Immature natural killer cell (primary cell): ENCODE results near the gene ATCAY. TPM values are rescaled to one million over a fixed set of nuclear protein-coding genes. Genes with fewer than 3 reads are reported as not detected.
A peak's percentile ranks its signal among the peaks of the same experiment; 100 is the strongest.

Experiments used
- DNase-seq, 3 donors: peaks; one replicate each; pipeline ENCODE4 v3.0.0; 2022; ENCODE audit warnings: mixed read lengths in 1 of 3
- H3K27ac Mint-ChIP-seq, 6 donors: one replicate each; pipeline ENCODE4 v1.8.0; 2020; ENCODE audit warnings: mixed read lengths in 6 of 6, mild to moderate bottlenecking in 5 of 6, inconsistent platforms in 4 of 6, moderate library complexity in 3 of 6
- H3K27me3 Mint-ChIP-seq, 3 donors: one replicate each; pipeline ENCODE4 v1.8.0; 2020 to 2021; ENCODE audit warnings: low read depth in 3 of 3, mild to moderate bottlenecking in 3 of 3, mixed read lengths in 3 of 3, moderate library complexity in 3 of 3, inconsistent platforms in 1 of 3
- H3K36me3 Mint-ChIP-seq, 3 donors: one replicate each; pipeline ENCODE4 v1.8.0; 2020; ENCODE audit warnings: mixed read lengths in 3 of 3, inconsistent platforms in 2 of 3, mild to moderate bottlenecking in 2 of 3
- H3K4me1 Mint-ChIP-seq, 2 donors: one replicate each; pipeline ENCODE4 v1.8.0; 2020; ENCODE audit warnings: inconsistent platforms in 2 of 2, mild to moderate bottlenecking in 2 of 2, mixed read lengths in 2 of 2, moderate library complexity in 1 of 2
- H3K4me3 Mint-ChIP-seq, 5 donors: one replicate each; pipeline ENCODE4 v1.8.0; 2020; ENCODE audit warnings: mild to moderate bottlenecking in 5 of 5, mixed read lengths in 5 of 5, inconsistent platforms in 3 of 5, moderate library complexity in 3 of 5
- H3K9me3 Mint-ChIP-seq, 6 donors: one replicate each; pipeline ENCODE4 v1.8.0; 2020; ENCODE audit warnings: mild to moderate bottlenecking in 6 of 6, mixed read lengths in 6 of 6, inconsistent platforms in 4 of 6, moderate library complexity in 3 of 6
- polyA plus RNA-seq, 3 donors: library from polyadenylated mRNA; unstranded; fragments of 300-500 nt; fragmentation: Illumina TruSeq; gene quantifications; one replicate each; pipeline ENCODE4 v1.2.3, GENCODE V29; 2021

ATCAY gene
- polyA plus RNA-seq, 3 donors from 2014 or later = not detected

DNA sequence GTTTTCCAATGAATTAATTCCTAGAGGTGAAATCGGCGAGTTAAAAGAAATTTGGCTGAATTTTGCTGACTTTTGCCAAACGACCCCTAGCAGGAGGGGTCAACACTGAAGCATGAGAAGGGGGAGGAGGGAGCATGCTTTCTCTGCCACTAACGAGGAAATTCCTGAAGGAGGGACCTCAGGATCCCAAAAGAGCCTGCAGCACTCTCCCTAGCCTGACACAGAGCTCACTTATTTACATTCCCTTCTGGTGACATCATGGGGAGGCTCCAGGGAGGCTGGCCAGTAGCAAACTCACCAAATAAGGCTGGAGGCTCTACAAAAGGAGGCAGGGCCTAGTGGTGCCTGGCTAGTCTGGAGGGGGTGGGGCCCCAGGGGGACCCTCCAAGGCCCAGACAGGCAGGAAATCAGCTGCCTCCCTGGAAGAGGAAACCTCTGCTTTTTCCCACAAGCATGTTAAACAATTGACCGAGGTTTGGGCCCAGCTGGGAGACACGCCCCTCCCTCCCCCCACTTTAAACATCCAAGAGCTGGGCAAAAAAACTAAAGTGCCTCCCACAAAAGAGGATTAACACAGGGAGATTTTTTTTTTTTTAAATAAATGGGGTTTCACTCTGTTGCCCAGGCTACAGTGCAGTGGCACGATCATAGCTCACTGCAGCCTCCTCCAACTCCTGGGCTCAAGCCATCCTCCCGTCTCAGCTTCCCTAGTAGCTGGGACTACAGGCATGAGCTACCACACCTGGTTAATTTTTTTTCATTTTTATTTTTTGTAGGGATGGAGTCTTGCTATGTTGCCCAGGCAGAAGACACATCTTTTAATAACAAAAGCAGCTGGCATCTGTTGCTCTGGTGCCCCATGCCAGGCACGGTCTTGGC is 88.3 kb downstream of the ATCAY start:
- peak overlapping the region in 2 of 6 donors; percentile 32 to 36 for H3K27ac Mint-ChIP-seq

DNA sequence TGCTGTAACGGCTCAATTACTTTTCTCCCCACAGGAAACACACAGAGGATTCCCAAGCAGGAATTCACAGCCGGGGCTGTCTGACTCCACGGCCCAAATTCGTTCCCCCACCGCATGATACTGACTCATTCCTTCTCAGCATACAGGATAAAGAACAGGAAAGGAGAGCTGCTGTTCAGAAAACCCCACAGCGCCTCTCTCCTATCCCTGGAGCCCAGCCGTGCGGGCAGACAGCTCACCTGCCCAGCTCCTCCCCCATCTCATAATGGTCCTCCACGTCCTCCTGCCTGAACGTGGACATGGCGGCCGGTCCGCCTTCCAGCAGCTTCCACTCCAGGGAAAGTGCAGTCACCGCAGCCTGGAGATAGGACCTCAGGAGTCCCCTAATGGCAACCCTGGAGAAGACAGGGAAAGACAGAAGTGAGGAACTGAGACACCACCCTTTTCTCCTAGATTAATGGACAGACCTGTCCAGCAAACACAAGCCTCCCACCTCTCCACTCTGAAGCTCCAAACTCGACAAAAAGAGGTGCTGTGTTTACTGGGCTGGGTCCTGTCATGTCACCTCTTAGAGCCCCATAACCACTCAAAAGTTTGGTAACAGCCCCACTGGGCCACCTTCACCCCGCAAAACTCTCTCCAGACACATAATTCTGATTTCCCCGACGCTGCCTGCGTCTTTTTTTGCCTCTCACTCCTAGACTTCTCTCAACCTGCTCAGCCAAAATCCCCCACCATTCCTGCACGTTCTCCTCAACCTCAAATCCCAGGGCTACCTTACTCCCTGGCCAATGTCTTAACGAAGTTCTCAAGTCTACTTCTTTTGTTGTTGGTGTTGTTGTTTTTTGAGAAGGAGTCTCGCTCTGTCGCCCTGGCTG is 89.2 kb downstream of the ATCAY start:
- Mint-ChIP-seq H3K36me3 (peaks cover 0 to 8% (median 0%) of the 10 kb centered on the region in 3 donors), H3K27ac (peak overlapping the region; percentile 70 to 91 (median 84)), H3K4me3 (peak overlapping the region; percentile 87 to 91 (median 88)), H3K9me3 (no peaks in the 10 kb centered on the region), H3K4me1 (peaks cover 29 to 30% of the 10 kb centered on the region in 2 donors), H3K27me3 (peaks cover 0 to 9% (median 6%) of the 10 kb centered on the region in 3 donors)
- no peak for DNase-seq

More for the DNA sequence above, 88.3 kb downstream of the ATCAY start:
- peaks cover 29 to 30% of the 10 kb centered on the region in 2 donors for H3K4me1 Mint-ChIP-seq
- peaks cover 0 to 11% (median 6%) of the 10 kb centered on the region in 3 donors for H3K27me3 Mint-ChIP-seq
- H3K4me3 Mint-ChIP-seq = peak overlapping the region; percentile 17 to 90 (median 54)
- H3K36me3 Mint-ChIP-seq = peaks cover 0 to 8% (median 0%) of the 10 kb centered on the region in 3 donors
- H3K9me3 Mint-ChIP-seq = no peaks in the 10 kb centered on the region
- no peak for DNase-seq

DNA sequence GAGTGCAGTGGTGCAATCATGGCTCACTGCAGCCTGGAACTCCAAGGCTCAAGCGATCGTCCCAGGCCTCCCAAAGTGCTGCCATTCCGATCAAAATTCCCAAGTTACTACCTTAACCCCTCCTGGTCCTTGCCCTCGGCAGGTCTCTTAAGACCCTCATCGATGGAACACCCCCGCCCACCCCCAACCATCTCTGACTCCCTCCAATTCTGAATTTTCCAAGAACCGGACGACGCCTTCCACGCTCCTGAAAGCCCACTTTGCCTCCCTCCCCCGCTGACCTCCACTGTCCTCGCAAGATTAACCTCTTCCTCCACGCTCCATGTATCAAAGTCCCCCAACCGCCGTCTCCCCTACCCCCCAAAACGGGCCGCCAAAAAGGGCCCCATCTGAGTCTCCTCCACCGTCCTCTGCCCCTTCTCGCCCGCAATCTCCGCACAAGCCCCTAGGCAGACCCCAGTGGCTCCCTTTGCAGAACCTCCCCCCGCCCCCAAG is 89.9 kb downstream of the ATCAY start:
- Mint-ChIP-seq H3K9me3 (no peaks in the 10 kb centered on the region), H3K4me1 (peaks cover 28 to 30% of the 10 kb centered on the region in 2 donors), H3K27ac (peak overlapping the region; percentile 70 to 91 (median 84)), H3K36me3 (peaks cover 0 to 8% (median 0%) of the 10 kb centered on the region in 3 donors), H3K4me3 (peak overlapping the region; percentile 87 to 91 (median 88)), H3K27me3 (peaks cover 0 to 9% (median 8%) of the 10 kb centered on the region in 3 donors)
- no peak for DNase-seq

DNA sequence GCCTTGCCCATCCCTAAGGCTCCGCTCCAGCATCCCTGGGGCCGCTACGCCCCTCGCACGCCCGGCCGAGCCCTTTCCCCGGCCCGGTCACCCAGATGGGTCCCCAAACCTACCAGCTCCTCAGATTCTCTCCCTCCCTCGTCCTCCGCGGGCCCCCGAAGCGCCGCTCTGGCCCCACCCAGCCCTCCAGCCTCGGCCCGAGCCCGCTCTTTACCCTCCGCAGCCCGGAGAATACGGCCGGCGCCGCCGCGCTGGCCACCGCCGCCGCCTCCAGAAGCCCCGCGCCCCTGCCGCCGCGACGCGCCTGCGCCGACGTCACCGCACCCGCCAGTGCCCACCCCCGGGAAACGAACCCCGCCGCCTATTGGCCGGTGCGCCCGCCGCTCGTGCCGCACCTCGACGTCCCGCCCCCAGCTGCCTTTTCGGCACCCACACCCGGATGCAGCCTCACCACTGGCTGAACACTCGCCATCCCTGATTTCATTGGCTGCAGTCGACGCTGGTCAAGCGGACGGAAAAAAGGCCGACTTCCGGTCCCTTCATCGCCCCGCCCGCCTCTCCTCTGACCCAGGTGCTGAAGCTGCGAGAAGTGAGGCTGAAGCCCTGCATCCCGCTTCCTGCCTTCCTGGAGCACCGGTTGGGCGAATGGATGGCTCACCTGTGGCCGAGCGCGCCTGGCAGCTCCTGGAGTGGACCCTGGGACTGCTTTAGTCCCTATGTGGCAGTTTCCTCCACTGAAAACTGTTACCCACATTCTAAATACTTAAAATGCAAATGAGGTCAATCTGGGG is 90.5 kb downstream of the ATCAY start, which contains the start of gene DAPK3:
TSS of gene DAPK3 (minus strand) at position 292 of the 791 bp plus-strand sequence. CDS start 1,364 bp downstream, outside the sequence.
- Mint-ChIP-seq H3K36me3 (peaks cover 0 to 12% (median 0%) of the 10 kb centered on the region in 3 donors), H3K27me3 (peaks cover 3 to 15% (median 14%) of the 10 kb centered on the region in 3 donors), H3K4me1 (peaks cover 27 to 30% of the 10 kb centered on the region in 2 donors), H3K27ac (peak within 1 kb of the TSS; percentile 81 to 91 (median 84)), H3K4me3 (peak within 1 kb of the TSS; percentile 87 to 91 (median 88)), H3K9me3 (no peaks in the 10 kb centered on the region)
- peak; percentile 93 for DNase-seq

DNA sequence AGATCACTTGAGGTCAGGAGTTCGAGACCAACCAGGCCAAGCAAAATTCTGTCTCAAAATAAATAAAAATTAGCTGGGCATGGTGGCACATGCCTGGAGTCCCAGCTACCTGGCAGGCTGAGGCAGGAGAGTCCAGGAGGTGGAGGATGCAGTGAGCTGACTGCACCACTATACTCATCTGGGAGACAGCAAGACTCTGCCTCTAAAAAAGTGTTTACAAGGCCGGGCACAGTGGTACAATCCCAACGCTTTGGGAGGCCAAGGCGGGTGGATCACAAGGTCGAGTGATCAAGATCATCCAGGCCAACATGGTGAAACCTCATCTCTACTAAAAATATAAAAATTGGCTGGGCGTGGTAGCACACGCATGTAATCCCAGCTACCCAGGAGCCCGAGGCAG is 94.7 kb downstream of the ATCAY start:
- H3K4me3 Mint-ChIP-seq = no peak overlapping the region
- H3K9me3 Mint-ChIP-seq = no peaks in the 10 kb centered on the region
- H3K27me3 Mint-ChIP-seq = peaks cover 30 to 45% (median 34%) of the 10 kb centered on the region in 3 donors
- peaks cover 9 to 15% of the 10 kb centered on the region in 2 donors for H3K4me1 Mint-ChIP-seq
- DNase-seq = peak in 1 of 3 donors; percentile 4
- peaks cover 0 to 25% (median 6%) of the 10 kb centered on the region in 3 donors for H3K36me3 Mint-ChIP-seq
- H3K27ac Mint-ChIP-seq = no peak overlapping the region

DNA sequence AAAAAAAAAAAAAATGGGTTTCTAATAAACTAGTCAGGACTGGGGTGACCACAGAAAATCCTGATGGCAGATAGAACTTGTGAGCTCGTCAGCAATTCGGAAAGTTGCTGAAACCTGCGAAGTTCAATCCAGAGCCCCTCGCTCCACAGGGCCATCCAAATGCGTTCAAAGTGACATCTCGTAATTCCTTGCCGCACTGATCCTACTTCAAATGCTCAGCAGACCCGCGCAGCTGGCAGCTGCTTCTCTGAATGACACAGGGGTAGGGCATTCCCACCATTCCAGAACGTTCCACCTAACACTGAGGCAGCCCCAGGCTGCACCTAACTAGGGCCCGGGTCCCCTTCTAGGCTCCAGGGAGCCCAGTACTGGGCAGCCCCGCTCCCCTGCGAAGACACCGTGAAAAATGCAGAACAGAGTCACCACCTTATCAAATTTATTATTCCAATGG is 95.2 kb downstream of the ATCAY start:
- peak in 1 of 3 donors; percentile 14 for DNase-seq
- H3K36me3 Mint-ChIP-seq = peaks cover 0 to 24% (median 6%) of the 10 kb centered on the region in 3 donors

DNA sequence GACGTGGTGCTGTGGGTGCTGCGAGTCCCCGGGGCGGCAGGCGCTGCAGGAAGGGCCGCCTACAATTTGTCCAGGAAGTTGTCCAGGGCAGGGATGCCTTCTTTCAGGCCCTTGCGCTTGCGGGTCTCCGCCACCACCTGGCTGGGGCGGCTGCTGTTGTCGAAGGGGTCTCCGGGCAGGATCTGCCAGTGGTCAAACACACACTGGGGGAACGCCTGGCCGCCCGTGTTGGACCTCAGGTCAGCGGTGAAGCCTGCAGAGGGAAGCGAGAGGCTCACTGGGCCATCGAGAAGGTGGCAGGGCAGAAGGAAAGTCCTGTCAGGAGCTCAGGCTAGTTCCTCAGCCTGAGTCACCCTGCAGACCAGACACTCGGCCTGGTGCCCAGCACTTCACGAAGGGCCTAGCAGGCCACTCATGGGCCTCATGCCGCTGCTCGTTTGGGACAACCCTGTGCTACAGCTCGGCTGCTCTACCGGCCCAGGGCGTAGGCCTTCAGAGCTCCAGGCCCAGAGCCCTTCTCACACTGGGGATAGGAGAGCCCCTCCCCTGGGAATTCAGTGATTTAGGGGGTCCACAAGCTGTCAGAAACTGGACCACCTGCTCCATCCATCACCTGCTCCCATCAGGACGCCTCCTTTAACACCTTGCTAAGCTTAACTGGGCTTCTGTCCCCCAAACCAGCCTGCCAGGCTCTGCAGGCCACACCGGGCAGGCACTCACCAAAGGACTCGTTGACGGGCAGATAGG is 96.2 kb downstream of the ATCAY start:
- Mint-ChIP-seq H3K4me3 (no peak overlapping the region), H3K9me3 (no peaks in the 10 kb centered on the region), H3K4me1 (peaks cover 0 to 4% of the 10 kb centered on the region in 2 donors), H3K27me3 (peaks cover 32 to 42% (median 38%) of the 10 kb centered on the region in 3 donors), H3K36me3 (peaks cover 0 to 28% (median 10%) of the 10 kb centered on the region in 3 donors), H3K27ac (peak overlapping the region in 3 of 6 donors; percentile 39 to 53 (median 51))
- DNase-seq = peak in 1 of 3 donors; percentile 28

More for the DNA sequence above, 95.2 kb downstream of the ATCAY start:
- no peak overlapping the region for H3K4me3 Mint-ChIP-seq
- H3K27me3 Mint-ChIP-seq = peaks cover 30 to 40% (median 39%) of the 10 kb centered on the region in 3 donors
- H3K9me3 Mint-ChIP-seq = no peaks in the 10 kb centered on the region
- H3K4me1 Mint-ChIP-seq = peaks cover 5 to 10% of the 10 kb centered on the region in 2 donors
- peak overlapping the region in 1 of 6 donors; percentile 17 for H3K27ac Mint-ChIP-seq

Other genes with a start within 250 kb of the ATCAY start
- gene PIP5K1C, start 180.2 kb upstream of the ATCAY start, polyA plus RNA-seq = 10 to 100 TPM in 1 of 3 donors, 1 to 10 TPM in 1, not detected in 1; 4.3 to 25.7 TPM
- gene TJP3, start 172.3 kb upstream of the ATCAY start, polyA plus RNA-seq = under 1 TPM in 1 of 3 donors, not detected in 2; 0.34 TPM
- 10 to 100 TPM; 24.2 to 32.4 (median 31.2) TPM for gene APBA3, start 119.0 kb upstream of the ATCAY start, polyA plus RNA-seq
- 100 to 1,000 TPM; 116 to 167 (median 122) TPM for gene MRPL54, start 118.0 kb upstream of the ATCAY start, polyA plus RNA-seq
- gene RAX2, start 108.5 kb upstream of the ATCAY start, polyA plus RNA-seq = not detected
- 100 to 1,000 TPM; 326 to 436 (median 418) TPM for gene MATK, start 94.3 kb upstream of the ATCAY start, polyA plus RNA-seq
- gene ZFR2, start 11.6 kb upstream of the ATCAY start, polyA plus RNA-seq = 1 to 10 TPM; 2.1 to 5.4 (median 3.1) TPM
- gene NMRK2, start 52.4 kb downstream of the ATCAY start, polyA plus RNA-seq = not detected
- 10 to 100 TPM; 28.3 to 45.3 (median 29.6) TPM for gene DAPK3, start 90.4 kb downstream of the ATCAY start, polyA plus RNA-seq
- 100 to 1,000 TPM; 167 to 381 (median 325) TPM for gene EEF2, start 104.8 kb downstream of the ATCAY start, polyA plus RNA-seq
- gene PIAS4, start 127.1 kb downstream of the ATCAY start, polyA plus RNA-seq = 1 to 10 TPM; 6.1 to 8.5 (median 7.3) TPM
- 10 to 100 TPM; 10.2 to 62.3 (median 29.0) TPM for gene ZBTB7A, start 186.2 kb downstream of the ATCAY start, polyA plus RNA-seq
- gene MAP2K2, start 243.4 kb downstream of the ATCAY start, polyA plus RNA-seq = 10 to 100 TPM; 75.5 to 96.0 (median 86.6) TPM